Chondrocyte (in vitro differentiated cells): ENCODE results near the gene SLC45A1. TPM values are rescaled to one million over a fixed set of nuclear protein-coding genes. Genes with fewer than 3 reads are reported as not detected.
"Not testable (repeated sequence)": the region's sequence is repeated elsewhere in the genome, so short reads cannot be mapped to it uniquely, and the experiment has no call there.

ENCODE experiments used
- DNase-seq: peaks from one replicate; pipeline ENCODE4 v3.0.0; 2021; ENCODE audit warnings: mixed read lengths, low spot score
- H3K27ac Mint-ChIP-seq: one replicate; pipeline ENCODE4 v1.8.0; 2021; ENCODE audit warnings: mild to moderate bottlenecking, moderate library complexity, mixed read lengths; ENCODE audit not compliant: unreplicated experiment
- H3K27me3 Mint-ChIP-seq: 2 replicates; pipeline ENCODE4 v1.8.0; 2021; ENCODE audit warnings: low read depth, mixed read lengths
- H3K36me3 Mint-ChIP-seq: 2 replicates; pipeline ENCODE4 v1.8.0; 2021; ENCODE audit warnings: low read depth, mixed read lengths
- H3K4me1 Mint-ChIP-seq: 2 replicates; pipeline ENCODE4 v1.8.0; 2021; ENCODE audit warnings: low read depth, mild to moderate bottlenecking, mixed read lengths
- H3K4me3 Mint-ChIP-seq: one replicate; pipeline ENCODE4 v1.8.0; 2021; ENCODE audit warnings: mild to moderate bottlenecking, moderate library complexity, mixed read lengths; ENCODE audit not compliant: unreplicated experiment
- H3K9me3 Mint-ChIP-seq: 2 replicates; pipeline ENCODE4 v1.8.0; 2021; ENCODE audit warnings: low read depth, mixed read lengths
- CTCF ChIP-seq: fragments of 200-600 bp; sonication (generic); IDR thresholded peaks from 2 replicates; pipeline ENCODE4 v1.5.0; 2021; ENCODE audit warnings: antibody characterized with exemption, mild to moderate bottlenecking, moderate library complexity
- long read RNA-seq: library from polyadenylated mRNA; stranded (forward); transcript quantifications from one replicate; pipeline ENCODE4 v2.0.0, GENCODE V29; 2021
- total RNA-seq: library from RNA; stranded (reverse); gene quantifications from 3 replicates; pipeline ENCODE4 v1.2.1, GENCODE V29; 2021

SLC45A1 gene
- total RNA-seq: 2.9 to 5.1 TPM (median 4.8 TPM) in 3 replicates
- long read RNA-seq, transcript SLC45A1-202 (9 exons, 2,784 nt): major isoform, 18 of 25 reads
- long read RNA-seq, partial matches to known transcripts: 3 of 25 reads
- long read RNA-seq, other reads (novel, unspliced or antisense): 3 of 25 reads

GRCh38 chr1:8317647-8318381 is at the start of gene SLC45A1:
Gene SLC45A1, plus strand, starts transcription at chr1:8318114. Its CDS starts 6,216 bp downstream, at chr1:8324330.
- Mint-ChIP-seq H3K36me3 (peaks cover 2% of the 10 kb centered on the region), H3K4me1 (peaks cover 28% of the 10 kb centered on the region), H3K4me3 (peak within 1 kb of the TSS; percentile 75), H3K27me3 (no peaks in the 10 kb centered on the region), H3K9me3 (no peaks in the 10 kb centered on the region), H3K27ac (peak within 1 kb of the TSS; percentile 12)
- DNase-seq: no peak
- TF ChIP-seq CTCF: peak; percentile 39

GRCh38 chr1:8273036-8273435 is 44.9 kb upstream of the SLC45A1 start:
- DNase-seq: no peak
- Mint-ChIP-seq H3K36me3 (no peaks in the 10 kb centered on the region), H3K4me3 (no peak overlapping the region), H3K27me3 (no peaks in the 10 kb centered on the region), H3K9me3 (peaks cover 4% of the 10 kb centered on the region), H3K4me1 (peaks cover 16% of the 10 kb centered on the region), H3K27ac (no peak overlapping the region)
- no peak for TF ChIP-seq CTCF

GRCh38 chr1:8274352-8274751 is 43.6 kb upstream of the SLC45A1 start:
- Mint-ChIP-seq H3K4me1 (peaks cover 9% of the 10 kb centered on the region), H3K9me3 (peaks cover 4% of the 10 kb centered on the region), H3K27me3 (no peaks in the 10 kb centered on the region), H3K27ac (no peak overlapping the region), H3K36me3 (no peaks in the 10 kb centered on the region), H3K4me3 (no peak overlapping the region)
- no peak for TF ChIP-seq CTCF
- DNase-seq: no peak

GRCh38 chr1:8276173-8276914 is 41.6 kb upstream of the SLC45A1 start:
- Mint-ChIP-seq H3K9me3 (peaks cover 4% of the 10 kb centered on the region), H3K4me1 (no peaks in the 10 kb centered on the region), H3K27me3 (no peaks in the 10 kb centered on the region), H3K27ac (no peak overlapping the region), H3K36me3 (no peaks in the 10 kb centered on the region), H3K4me3 (no peak overlapping the region)
- no peak for TF ChIP-seq CTCF
- DNase-seq: no peak

- Mint-ChIP-seq H3K27me3 (no peaks in the 10 kb centered on the region), H3K9me3 (peaks cover 4% of the 10 kb centered on the region), H3K4me1 (no peaks in the 10 kb centered on the region), H3K4me3 (no peak overlapping the region), H3K27ac (no peak overlapping the region), H3K36me3 (no peaks in the 10 kb centered on the region)
- no peak for TF ChIP-seq CTCF
- no peak for DNase-seq
Observed at GRCh38 chr1:8276932-8277331, 41.0 kb upstream of the SLC45A1 start.

- H3K36me3 Mint-ChIP-seq, H3K27ac Mint-ChIP-seq, DNase-seq, H3K4me1 Mint-ChIP-seq, H3K4me3 Mint-ChIP-seq, H3K9me3 Mint-ChIP-seq, H3K27me3 Mint-ChIP-seq: not testable (repeated sequence)
Observed at GRCh38 chr1:8278677-8279076, 39.2 kb upstream of the SLC45A1 start.
